MM.1S (cell line): ENCODE results near the gene TM9SF4.

Experiments
- DNase-seq: peaks from one replicate; pipeline ENCODE4 v3.0.0-alpha.2; 2015
- H2AFZ ChIP-seq: fragments of 300-600 bp; sonication (generic); 2 replicates; pipeline ENCODE4 v1.6.0; 2016; ENCODE audit warnings: antibody characterized with exemption, low read length
- H3F3A ChIP-seq: fragments of 300-600 bp; sonication (generic); 2 replicates; pipeline ENCODE4 v1.6.1; 2016; ENCODE audit warnings: mild to moderate bottlenecking, antibody characterized with exemption, low read length, moderate library complexity, mixed read lengths; ENCODE audit not compliant: insufficient read depth
- H3K27ac ChIP-seq: fragments of 300-600 bp; sonication (generic); 2 replicates; pipeline ENCODE4 v1.5.1; 2016; ENCODE audit warnings: mild to moderate bottlenecking, low read length
- H3K27me3 ChIP-seq: fragments of 300-600 bp; sonication (generic); replicated peaks from 2 replicates; pipeline ENCODE4 v1.6.0; 2016; ENCODE audit warnings: low read length; ENCODE audit not compliant: insufficient read depth
- H3K36me3 ChIP-seq: fragments of 300-600 bp; sonication (generic); replicated peaks from 2 replicates; pipeline ENCODE4 v1.6.1; 2016; ENCODE audit warnings: mild to moderate bottlenecking, low read length, mixed read lengths; ENCODE audit not compliant: insufficient read depth
- H3K4me1 ChIP-seq: fragments of 300-600 bp; sonication (generic); 2 replicates; pipeline ENCODE4 v1.6.1; 2016; ENCODE audit warnings: low read length, mixed read lengths
- H3K4me2 ChIP-seq: fragments of 300-600 bp; sonication (generic); 2 replicates; pipeline ENCODE4 v1.6.0; 2016; ENCODE audit warnings: low read depth, low read length
- H3K4me3 ChIP-seq: fragments of 300-600 bp; sonication (generic); 2 replicates; pipeline ENCODE4 v1.5.1; 2016; ENCODE audit warnings: low read length, mixed read lengths
- H3K79me2 ChIP-seq: fragments of 300-600 bp; sonication (generic); 2 replicates; pipeline ENCODE4 v1.6.1; 2016; ENCODE audit warnings: mixed run types, low read length, mixed read lengths
- H3K9ac ChIP-seq: fragments of 300-600 bp; sonication (generic); 2 replicates; pipeline ENCODE4 v1.6.1; 2016; ENCODE audit warnings: low read length, mixed read lengths
- H3K9me2 ChIP-seq: fragments of 300-600 bp; sonication (generic); replicated peaks from 2 replicates; pipeline ENCODE4 v1.6.1; 2016; ENCODE audit warnings: mild to moderate bottlenecking, low read length, mixed read lengths; ENCODE audit not compliant: insufficient read depth
- H3K9me3 ChIP-seq: fragments of 300-600 bp; sonication (generic); replicated peaks from 2 replicates; pipeline ENCODE4 v1.6.1; 2016; ENCODE audit warnings: mild to moderate bottlenecking, low read length, mixed read lengths; ENCODE audit not compliant: insufficient read depth
- H4K20me1 ChIP-seq: fragments of 300-600 bp; sonication (generic); 2 replicates; pipeline ENCODE4 v1.6.1; 2016; ENCODE audit warnings: mild to moderate bottlenecking, low read length, moderate library complexity, mixed read lengths; ENCODE audit not compliant: insufficient read depth
- EZH2 ChIP-seq: fragments of 300-600 bp; sonication (generic); optimal IDR thresholded peaks from 2 replicates; pipeline ENCODE3; 2017; ENCODE audit warnings: low read depth, mild to moderate bottlenecking, antibody characterized with exemption, low read length, mixed read lengths
- EZH2phosphoT487 ChIP-seq: fragments of 300-600 bp; sonication (generic); IDR thresholded peaks from 2 replicates; pipeline ENCODE4 v1.6.1; 2018; ENCODE audit warnings: antibody characterized with exemption, low read length
- TF ChIP-seq, protein P1 (sequence below): fragments of 300-600 bp; sonication (generic); IDR thresholded peaks from 2 replicates; pipeline ENCODE4 v1.5.1; 2016; ENCODE audit warnings: antibody characterized with exemption, low read length, mixed read lengths

The TM9SF4 gene

DNA sequence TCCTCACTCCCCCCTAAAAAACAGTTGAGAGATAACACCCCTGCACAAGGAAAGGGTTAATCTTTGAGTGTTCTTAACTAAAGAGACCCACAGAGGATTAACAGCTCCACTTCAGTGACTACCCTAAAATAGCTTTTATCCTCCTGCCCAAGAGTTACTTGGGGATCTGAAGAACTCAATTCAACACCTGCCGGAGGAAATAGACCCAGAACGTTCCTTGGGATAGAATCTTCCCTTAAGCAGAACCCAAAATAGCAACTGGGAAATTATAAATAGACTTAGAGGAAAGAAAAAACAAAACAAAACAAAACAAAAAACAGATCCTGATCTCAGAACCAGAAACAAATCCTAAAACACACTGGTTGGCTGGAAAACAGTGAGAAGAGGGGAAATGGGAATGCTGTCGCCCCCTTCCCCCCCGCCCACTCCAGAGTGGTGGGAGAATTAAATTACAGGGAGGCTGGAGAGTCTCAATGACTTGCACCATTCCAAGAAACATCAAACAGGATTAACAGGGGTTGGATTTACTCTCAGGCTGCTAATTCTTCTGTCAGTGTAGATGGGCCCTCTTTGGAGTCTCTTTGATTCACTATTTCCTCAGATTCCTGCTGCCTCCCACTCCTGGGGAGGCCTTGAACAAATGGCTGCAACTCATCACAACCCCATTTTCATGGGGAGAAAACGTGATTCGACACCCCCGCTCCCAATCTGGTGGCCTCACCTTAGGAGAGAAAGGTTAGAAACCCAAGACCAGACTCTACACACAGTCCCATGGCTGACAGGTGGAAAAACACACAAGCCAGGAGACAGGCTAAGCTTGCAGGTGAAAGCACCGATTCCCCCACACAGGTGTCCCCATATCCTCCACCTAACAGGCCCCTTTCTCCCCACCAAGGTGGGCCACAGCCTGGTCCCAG is 96.6 kb downstream of the TM9SF4 start:
- Histone ChIP-seq H3K4me2 (peak overlapping the region; percentile 99), H3K4me1 (peaks cover 22% of the 10 kb centered on the region), H3K4me3 (peak overlapping the region; percentile 97), H2AFZ (no peak overlapping the region), H3K9me3 (no peaks in the 10 kb centered on the region), H3K27ac (peak overlapping the region; percentile 32; the same call in 1 of the 2 replicates), H3K27me3 (no peaks in the 10 kb centered on the region), H3F3A (peaks cover 10% of the 10 kb centered on the region; the same call in 1 of the 2 replicates), H3K79me2 (peaks cover 89% of the 10 kb centered on the region), H4K20me1 (peaks cover 8% of the 10 kb centered on the region; the same call in 1 of the 2 replicates), H3K9me2 (no peaks in the 10 kb centered on the region), H3K9ac (peak overlapping the region; percentile 94), H3K36me3 (no peaks in the 10 kb centered on the region; the same call in 1 of the 2 replicates)
- DNase-seq, result no peak
- TF ChIP-seq EZH2 (no peak), EZH2phosphoT487 (no peak)
- TF ChIP-seq, protein P1, sequence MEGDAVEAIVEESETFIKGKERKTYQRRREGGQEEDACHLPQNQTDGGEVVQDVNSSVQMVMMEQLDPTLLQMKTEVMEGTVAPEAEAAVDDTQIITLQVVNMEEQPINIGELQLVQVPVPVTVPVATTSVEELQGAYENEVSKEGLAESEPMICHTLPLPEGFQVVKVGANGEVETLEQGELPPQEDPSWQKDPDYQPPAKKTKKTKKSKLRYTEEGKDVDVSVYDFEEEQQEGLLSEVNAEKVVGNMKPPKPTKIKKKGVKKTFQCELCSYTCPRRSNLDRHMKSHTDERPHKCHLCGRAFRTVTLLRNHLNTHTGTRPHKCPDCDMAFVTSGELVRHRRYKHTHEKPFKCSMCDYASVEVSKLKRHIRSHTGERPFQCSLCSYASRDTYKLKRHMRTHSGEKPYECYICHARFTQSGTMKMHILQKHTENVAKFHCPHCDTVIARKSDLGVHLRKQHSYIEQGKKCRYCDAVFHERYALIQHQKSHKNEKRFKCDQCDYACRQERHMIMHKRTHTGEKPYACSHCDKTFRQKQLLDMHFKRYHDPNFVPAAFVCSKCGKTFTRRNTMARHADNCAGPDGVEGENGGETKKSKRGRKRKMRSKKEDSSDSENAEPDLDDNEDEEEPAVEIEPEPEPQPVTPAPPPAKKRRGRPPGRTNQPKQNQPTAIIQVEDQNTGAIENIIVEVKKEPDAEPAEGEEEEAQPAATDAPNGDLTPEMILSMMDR, result no peak

DNA sequence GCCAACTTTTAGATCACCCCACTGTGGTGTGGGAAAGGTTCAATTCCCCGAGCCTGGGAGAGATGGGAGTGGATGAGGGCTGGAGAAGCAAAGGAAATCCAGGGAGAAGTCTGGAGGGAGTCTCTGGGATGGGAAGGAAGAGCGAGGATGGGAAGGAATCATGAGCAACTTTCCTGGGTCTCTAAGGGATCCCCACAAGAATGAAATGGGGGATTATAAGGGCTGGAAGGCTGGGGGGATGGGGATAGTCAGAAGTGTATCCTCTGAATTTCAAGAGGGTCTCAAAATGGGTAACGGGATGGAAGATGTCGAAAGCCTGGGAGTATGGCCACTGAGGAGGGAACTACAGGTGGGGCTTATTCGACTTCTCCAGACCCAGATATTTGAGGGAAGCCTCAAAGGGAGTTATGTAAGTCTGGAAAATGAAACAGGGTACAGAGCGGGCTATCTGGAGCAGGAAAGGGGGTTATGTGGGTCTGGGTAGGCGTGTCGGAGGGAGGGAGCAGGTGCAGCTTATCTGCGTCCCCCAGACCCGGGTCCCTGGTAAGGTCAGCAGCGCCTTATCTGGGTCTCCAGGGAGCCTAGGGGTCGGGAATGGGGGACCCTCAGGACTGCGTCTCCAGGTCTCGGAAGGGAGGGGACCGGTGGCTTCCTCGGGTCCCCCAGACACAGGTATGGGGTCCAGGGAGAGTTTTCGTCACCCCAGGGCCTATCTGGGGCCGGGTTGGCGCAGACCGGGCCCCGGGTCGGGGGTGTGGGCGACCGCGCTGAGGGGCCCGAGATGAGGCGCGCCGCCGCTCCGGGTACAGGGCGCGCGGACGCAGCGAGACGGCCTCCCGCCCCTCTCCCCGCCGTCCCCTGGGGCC is 97.5 kb downstream of the TM9SF4 start:
- H3K27me3 ChIP-seq, result no peaks in the 10 kb centered on the region
- H3K4me1 ChIP-seq, result peaks cover 22% of the 10 kb centered on the region
- peak overlapping the region; percentile 97 for H3K4me3 ChIP-seq
- H2AFZ ChIP-seq, result peak overlapping the region; percentile 52
- H3K9me3 ChIP-seq, result no peaks in the 10 kb centered on the region
- DNase-seq, result no peak
- H3K9me2 ChIP-seq, result no peaks in the 10 kb centered on the region
- H4K20me1 ChIP-seq, result peaks cover 8% of the 10 kb centered on the region; the same call in 1 of the 2 replicates
- TF ChIP-seq EZH2phosphoT487 (no peak), EZH2 (no peak)
- TF ChIP-seq, protein P1, result no peak
- H3K36me3 ChIP-seq, result no peaks in the 10 kb centered on the region; the same call in 1 of the 2 replicates
- peak overlapping the region; percentile 29; the same call in 1 of the 2 replicates for H3K27ac ChIP-seq
- H3K9ac ChIP-seq, result peak overlapping the region; percentile 94
- H3K4me2 ChIP-seq, result peak overlapping the region; percentile 99
- peaks cover 80% of the 10 kb centered on the region for H3K79me2 ChIP-seq
- peaks cover 10% of the 10 kb centered on the region; the same call in 1 of the 2 replicates for H3F3A ChIP-seq

DNA sequence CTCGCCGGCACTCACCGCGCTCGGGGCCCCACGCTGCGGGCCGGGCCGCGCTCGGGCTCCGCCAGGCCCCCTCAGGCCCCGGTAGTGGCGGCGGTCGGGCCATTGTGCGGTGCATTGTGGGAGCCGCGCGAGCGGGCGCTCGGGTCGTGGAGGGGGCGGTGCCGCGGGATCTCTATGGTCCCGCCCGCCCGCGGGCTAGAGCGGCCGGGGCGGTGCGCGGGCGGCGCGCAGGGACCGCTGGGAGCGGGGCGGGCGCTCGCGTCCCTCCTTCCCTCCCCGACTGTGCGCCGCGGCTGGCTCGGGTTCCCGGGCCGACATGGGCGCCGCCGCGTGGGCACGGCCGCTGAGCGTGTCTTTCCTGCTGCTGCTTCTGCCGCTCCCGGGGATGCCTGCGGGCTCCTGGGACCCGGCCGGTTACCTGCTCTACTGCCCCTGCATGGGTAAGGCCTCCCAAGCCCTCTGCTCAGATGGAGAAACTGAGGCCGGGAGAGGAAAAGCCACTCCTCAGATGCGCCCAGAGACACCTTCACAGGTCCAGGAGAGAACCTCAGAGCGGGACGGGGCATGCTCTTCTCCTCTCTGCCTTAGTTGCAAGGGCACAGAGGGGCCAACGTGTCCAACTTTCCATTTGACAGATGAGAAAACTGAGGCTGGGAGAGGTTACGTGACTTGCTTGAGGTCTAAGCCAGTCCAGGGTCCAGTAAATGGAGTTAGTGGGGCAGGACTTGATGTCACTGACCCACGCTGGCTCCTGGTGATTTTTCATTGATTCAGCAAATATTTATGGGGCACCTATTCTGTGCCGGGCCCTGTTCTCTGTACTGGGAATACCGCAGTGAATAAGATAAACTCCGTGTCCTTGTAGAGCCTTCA is 98.3 kb downstream of the TM9SF4 start, which contains the start of the genes PLAGL2 and POFUT1:
Gene PLAGL2, minus strand, starts transcription at position 118 of the 873 bp plus-strand sequence. CDS start 5,565 bp downstream, outside the sequence.
Gene POFUT1, plus strand, starts transcription at position 255 of the 873 bp plus-strand sequence. Its CDS starts 62 bp downstream, at position 317.
- Histone ChIP-seq H3K27me3 (no peaks in the 10 kb centered on the region), H3K4me3 (peak within 1 kb of the TSS; percentile 100), H3K36me3 (no peaks in the 10 kb centered on the region; the same call in 1 of the 2 replicates), H3K9me2 (no peaks in the 10 kb centered on the region), H3K4me1 (peaks cover 22% of the 10 kb centered on the region), H3K27ac (peak within 1 kb of the TSS; percentile 29; the same call in 1 of the 2 replicates), H3K9me3 (no peaks in the 10 kb centered on the region), H3F3A (peaks cover 10% of the 10 kb centered on the region; the same call in 1 of the 2 replicates), H3K4me2 (peak within 1 kb of the TSS; percentile 99), H2AFZ (peak within 1 kb of the TSS; percentile 99), H4K20me1 (0 out of 2 replicates have a peak, but pooled peaks cover 8% of the 10 kb centered on the region), H3K79me2 (peaks cover 71% of the 10 kb centered on the region), H3K9ac (peak within 1 kb of the TSS; percentile 97)
- TF ChIP-seq EZH2phosphoT487, result no peak
- TF ChIP-seq, protein P1, result peak; percentile 17
- peak; percentile 87 for DNase-seq
